Thyroid gland (tissue), 4 donors: ENCODE data around the gene GALNT10. TPM values are rescaled to one million over a fixed set of nuclear protein-coding genes. Genes with fewer than 3 reads are reported as not detected.

ENCODE experiments used
- DNase-seq, 2 donors: peaks; one replicate each; pipeline ENCODE4 v3.0.0-alpha.2; 2019
- H3K27ac ChIP-seq, 3 donors: fragments of 200-600 bp; sonication (generic); 1 replicate in 2 of 3; 2 replicates in 1 of 3; pipeline ENCODE4 v1.5.1; 2016 to 2019; ENCODE audit warnings: mild to moderate bottlenecking in 1 of 3, moderate library complexity in 1 of 3
- H3K27me3 ChIP-seq: fragments of 200-600 bp; sonication (generic); one replicate; pipeline ENCODE4 v1.5.1; 2019
- H3K36me3 ChIP-seq, 2 donors: fragments of 200-600 bp; sonication (generic); one replicate each; pipeline ENCODE4 v1.5.1; 2016 to 2019
- H3K4me1 ChIP-seq, 2 donors: fragments of 200-600 bp; sonication (generic); one replicate each; pipeline ENCODE4 v1.5.1; 2017 to 2019
- H3K4me3 ChIP-seq, 3 donors: fragments of 200-600 bp; sonication (generic); replicated peaks in 1 of 3; 1 replicate in 2 of 3; 2 replicates in 1 of 3; pipeline ENCODE4 v1.5.1; 2016; ENCODE audit warnings: mild to moderate bottlenecking in 1 of 3
- H3K9me3 ChIP-seq: fragments of 200-600 bp; sonication (generic); one replicate; pipeline ENCODE4 v1.5.1; 2017
- CTCF ChIP-seq, 6 experiments: fragments of 200-600 bp in 3 of 6; fragments of 450-650 bp in 3 of 6; sonication (generic) in 3 of 6; IDR thresholded peaks; one replicate each; pipeline ENCODE4 v1.5.1; 2016 to 2019; ENCODE audit warnings: antibody characterized with exemption in 6 of 6, mild to moderate bottlenecking in 2 of 6, inconsistent platforms in 1 of 6, moderate library complexity in 1 of 6
- POLR2A ChIP-seq, 2 donors: fragments of 450-650 bp; IDR thresholded peaks; one replicate each; pipeline ENCODE4 v1.6.1; 2017; ENCODE audit warnings: antibody characterized with exemption in 2 of 2, mild to moderate bottlenecking in 2 of 2, moderate library complexity in 1 of 2
- WGBS, 2 donors: methylation state at CpG; one replicate each; pipeline ENCODE4 v1.1.5; 2017; 5-methylcytosine and 5-hydroxymethylcytosine counted together
- intact Hi-C: fragments of 100-400 bp; cut with DNase I; formaldehyde crosslinking; loops from one replicate; pipeline ENCODE4 v1.15.1; 2023
- total RNA-seq, 4 donors: library from RNA; depleted of rRNA; stranded (reverse); fragments of >200 nt; gene quantifications; one replicate each; pipeline ENCODE4 v1.2.3, GENCODE V29; 2016

The GALNT10 gene
- total RNA-seq, 4 donors from 2014 or later: 33.3 to 69.6 (median 58.1) TPM

DNA sequence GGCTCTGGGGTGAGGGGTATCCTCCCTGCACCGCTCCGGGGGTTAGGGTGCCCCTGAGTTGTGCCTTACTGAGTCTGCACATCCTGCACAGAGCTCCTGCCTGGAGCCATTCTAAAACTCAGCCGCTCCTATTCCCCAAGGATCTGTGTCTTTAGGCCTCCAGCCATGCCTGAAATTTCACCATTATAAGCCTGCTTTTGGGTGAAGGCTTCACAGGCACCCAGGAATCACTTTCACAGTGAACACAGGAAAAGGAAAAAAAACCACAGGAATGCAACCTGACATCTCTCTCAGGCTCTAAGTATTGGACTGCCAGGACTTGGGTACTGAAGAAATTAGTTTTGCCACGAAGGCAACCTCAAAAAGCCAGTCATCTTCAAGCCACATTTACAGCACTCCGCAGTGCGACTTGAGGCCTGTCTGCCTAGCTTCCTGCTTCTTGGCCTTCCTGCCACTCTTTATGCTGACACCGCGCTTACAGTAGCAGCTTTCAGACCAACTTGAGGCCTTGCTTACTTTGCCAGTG lies 30.9 kb downstream of the GALNT10 start:
- no peak overlapping the region for H3K4me3 ChIP-seq
- peaks cover 16% of the 10 kb centered on the region in 2 donors for H3K4me1 ChIP-seq
- H3K27me3 ChIP-seq: no peaks in the 10 kb centered on the region
- peak; percentile 62 to 68 for DNase-seq
- H3K27ac ChIP-seq: peak overlapping the region; percentile 65 to 81 (median 66)
- H3K9me3 ChIP-seq: no peaks in the 10 kb centered on the region
- 40 to 46% methylated on average over 6 to 8 of the region's 8 CpGs for WGBS, 2 donors
- no peaks in the 10 kb centered on the region for H3K36me3 ChIP-seq
- no peak for TF ChIP-seq CTCF (IDR thresholded peaks at IDR 0.05)
- no peak for TF ChIP-seq POLR2A (IDR thresholded peaks at IDR 0.05)
- intact Hi-C loops: no loop called here

- no peak overlapping the region for H3K4me3 ChIP-seq
- H3K27ac ChIP-seq: peak overlapping the region in 1 of 3 donors; percentile 81
- WGBS, 2 donors: 98 to 99% methylated on average over 2 of the region's 2 CpGs
- DNase-seq: no peak
- H3K27me3 ChIP-seq: no peaks in the 10 kb centered on the region
- no peaks in the 10 kb centered on the region for H3K9me3 ChIP-seq
- TF ChIP-seq CTCF (IDR thresholded peaks at IDR 0.05) (no peak), POLR2A (IDR thresholded peaks at IDR 0.05) (no peak)
- H3K36me3 ChIP-seq: no peaks in the 10 kb centered on the region
- H3K4me1 ChIP-seq: peaks cover 16% of the 10 kb centered on the region in 2 donors
- intact Hi-C loops: no loop called here
Measured at GRCh38 chr5:154222414-154222813, 31.9 kb downstream of the GALNT10 start.

GRCh38 chr5:154223320-154223719 lies 32.8 kb downstream of the GALNT10 start:
- H3K27ac ChIP-seq: no peak overlapping the region
- peaks cover 16% of the 10 kb centered on the region in 2 donors for H3K4me1 ChIP-seq
- no peak for TF ChIP-seq POLR2A (IDR thresholded peaks at IDR 0.05)
- intact Hi-C loops: no loop called here
- H3K4me3 ChIP-seq: no peak overlapping the region
- H3K36me3 ChIP-seq: no peaks in the 10 kb centered on the region
- no peak for DNase-seq
- H3K27me3 ChIP-seq: no peaks in the 10 kb centered on the region
- WGBS, 2 donors: 87 to 89% methylated on average over 3 of the region's 3 CpGs
- no peaks in the 10 kb centered on the region for H3K9me3 ChIP-seq

DNA sequence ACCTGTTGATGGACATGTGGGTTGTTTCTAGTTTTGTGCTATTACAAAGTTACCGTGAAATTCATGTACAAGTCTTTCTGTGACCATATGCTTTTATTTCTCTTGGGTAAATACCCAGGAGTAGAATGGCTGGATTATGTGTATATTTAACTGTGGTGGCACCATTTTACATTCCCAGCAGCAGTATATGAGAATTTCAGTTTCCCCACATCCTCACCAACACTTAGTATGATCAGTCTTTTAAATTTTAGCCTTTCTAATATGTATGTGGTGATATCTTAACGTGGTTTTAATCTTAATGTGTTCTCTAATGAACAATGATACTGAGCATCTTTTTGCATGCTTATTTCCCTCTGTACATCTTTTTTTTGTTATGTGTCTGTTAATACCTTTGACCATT lies 36.6 kb downstream of the GALNT10 start:
- intact Hi-C loops: no loop called here
- no peak for DNase-seq
- peaks cover 1% of the 10 kb centered on the region in 2 donors for H3K4me1 ChIP-seq
- H3K4me3 ChIP-seq: no peak overlapping the region
- 71 to 75% methylated on average over 2 of the region's 2 CpGs for WGBS, 2 donors
- no peak overlapping the region for H3K27ac ChIP-seq
- TF ChIP-seq CTCF (IDR thresholded peaks at IDR 0.05): no peak
- TF ChIP-seq POLR2A (IDR thresholded peaks at IDR 0.05): no peak
- no peaks in the 10 kb centered on the region for H3K36me3 ChIP-seq
- no peaks in the 10 kb centered on the region for H3K9me3 ChIP-seq
- H3K27me3 ChIP-seq: no peaks in the 10 kb centered on the region

GRCh38 chr5:154228696-154229095 lies 38.2 kb downstream of the GALNT10 start:
- no peaks in the 10 kb centered on the region for H3K27me3 ChIP-seq
- intact Hi-C loops: no loop called here
- no peak for DNase-seq
- TF ChIP-seq POLR2A (IDR thresholded peaks at IDR 0.05) (no peak), CTCF (IDR thresholded peaks at IDR 0.05) (no peak)
- no peak overlapping the region for H3K4me3 ChIP-seq
- no peaks in the 10 kb centered on the region for H3K9me3 ChIP-seq
- no peak overlapping the region for H3K27ac ChIP-seq
- 83 to 92% methylated on average over 4 of the region's 4 CpGs for WGBS, 2 donors
- no peaks in the 10 kb centered on the region for H3K4me1 ChIP-seq
- no peaks in the 10 kb centered on the region for H3K36me3 ChIP-seq

GRCh38 chr5:154230526-154230925 lies 40.0 kb downstream of the GALNT10 start:
- TF ChIP-seq CTCF (IDR thresholded peaks at IDR 0.05) (no peak), POLR2A (IDR thresholded peaks at IDR 0.05) (no peak)
- Histone ChIP-seq H3K36me3 (no peaks in the 10 kb centered on the region), H3K27me3 (no peaks in the 10 kb centered on the region), H3K9me3 (no peaks in the 10 kb centered on the region), H3K27ac (no peak overlapping the region), H3K4me3 (no peak overlapping the region), H3K4me1 (no peaks in the 10 kb centered on the region)
- DNase-seq: no peak
- intact Hi-C loops: no loop called here
